Suppressor macrophage treated with lipopolysaccharide for 4 hours (primary cell): Measurements from ENCODE around the gene C11orf54.
A peak's percentile ranks its signal among the peaks of the same experiment; 100 is the strongest.
"Not testable (repeated sequence)": the region's sequence is repeated elsewhere in the genome, so short reads cannot be mapped to it uniquely, and the experiment has no call there.

Experiments used
- DNase-seq: peaks from one replicate; pipeline ENCODE4 v3.0.0-alpha.2; 2020

C11orf54 gene

GRCh38 chr11:93735627-93736026 lies 5.8 kb upstream of the C11orf54 start:
- no peak for DNase-seq

- DNase-seq, result no peak
These were observed 5.3 kb upstream of the C11orf54 start for GRCh38 chr11:93736129-93736528.

GRCh38 chr11:93737904-93738612 lies 3.4 kb upstream of the C11orf54 start:
- no peak for DNase-seq

GRCh38 chr11:93738647-93739081 lies 2.8 kb upstream of the C11orf54 start:
- DNase-seq, result no peak

GRCh38 chr11:93740031-93740729 lies 1.3 kb upstream of the C11orf54 start:
- DNase-seq, result peak; percentile 11

GRCh38 chr11:93740730-93741093 lies 760 bp upstream of the C11orf54 start:
- peak; percentile 80 for DNase-seq

- no peak for DNase-seq
These were observed 382 bp downstream of the C11orf54 start for GRCh38 chr11:93741882-93742226.

- no peak for DNase-seq
These were observed 1.8 kb downstream of the C11orf54 start for GRCh38 chr11:93743291-93743690.

GRCh38 chr11:93744669-93745004 lies 3.2 kb downstream of the C11orf54 start:
- DNase-seq, result no peak

GRCh38 chr11:93745005-93745755 lies 3.7 kb downstream of the C11orf54 start:
- DNase-seq, result not testable (repeated sequence)

- DNase-seq, result no peak
These were observed 4.6 kb downstream of the C11orf54 start for GRCh38 chr11:93746101-93746500.

GRCh38 chr11:93747122-93747521 lies 5.7 kb downstream of the C11orf54 start:
- no peak for DNase-seq

- DNase-seq, result no peak
These were observed 9.5 kb downstream of the C11orf54 start for GRCh38 chr11:93751001-93751400.

GRCh38 chr11:93753241-93753640 lies 11.8 kb downstream of the C11orf54 start:
- DNase-seq, result no peak

- no peak for DNase-seq
These were observed 15.3 kb downstream of the C11orf54 start for GRCh38 chr11:93756748-93757147.

- no peak for DNase-seq
These were observed 15.8 kb downstream of the C11orf54 start for GRCh38 chr11:93757301-93757700.

GRCh38 chr11:93757924-93758865 lies 16.7 kb downstream of the C11orf54 start:
- no peak for DNase-seq

- DNase-seq, result not testable (repeated sequence)
These were observed 17.7 kb downstream of the C11orf54 start for GRCh38 chr11:93759123-93759522.

- DNase-seq, result no peak
These were observed 20.4 kb downstream of the C11orf54 start for GRCh38 chr11:93761910-93762309.

- no peak for DNase-seq
These were observed 24.1 kb downstream of the C11orf54 start for GRCh38 chr11:93765551-93765950.

GRCh38 chr11:93766504-93766903 lies 25.0 kb downstream of the C11orf54 start:
- no peak for DNase-seq

GRCh38 chr11:93767018-93767417 lies 25.5 kb downstream of the C11orf54 start:
- no peak for DNase-seq

GRCh38 chr11:93770160-93770559 lies 28.7 kb downstream of the C11orf54 start:
- DNase-seq, result no peak
